ENCODE measurements around the gene STAG1. TPM values are rescaled to one million over a fixed set of nuclear protein-coding genes. Genes with fewer than 3 reads are reported as not detected.

Gene STAG1
- total and polyA plus RNA-seq, 9 of the 15 experiments (the other 6 are each of a cell fraction or from before 2014, with no cell fraction given), result 2.7 to 17.7 (median 8.8) TPM

DNA sequence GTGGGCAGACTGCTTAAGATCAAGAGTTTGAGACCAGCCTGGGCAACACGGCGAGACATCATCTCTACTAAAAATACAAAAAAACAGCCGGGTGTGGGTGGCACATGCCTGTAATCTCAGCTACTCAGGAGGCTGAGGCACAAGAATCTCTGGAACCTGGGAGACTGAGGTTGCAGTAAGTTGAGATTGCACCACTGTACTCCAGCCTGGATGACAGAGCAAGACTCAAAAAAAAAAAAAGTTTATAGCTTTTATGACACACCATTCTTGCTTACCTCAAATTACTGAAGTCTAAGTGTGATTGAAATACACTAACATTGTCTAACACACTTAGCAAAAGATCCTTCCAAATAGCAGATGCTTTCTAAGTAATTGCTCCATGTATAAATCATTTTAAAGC lies 207.6 kb downstream of the STAG1 start (continued):
- TF ChIP-seq BRD9 (IDR thresholded peaks at IDR 0.05; ENCODE audit: low read depth, partially characterized antibody), result no peak
- TF ChIP-seq MCM3 (IDR thresholded peaks at IDR 0.05), result no peak
- TF ChIP-seq ZNF175 (CRISPR knock-in tag; IDR thresholded peaks at IDR 0.05; ENCODE audit: low read depth), result no peak
- TF ChIP-seq E2F5 (CRISPR knock-in tag; IDR thresholded peaks at IDR 0.05), result no peak
- TF ChIP-seq SPI1 (IDR thresholded peaks at IDR 0.05; ENCODE audit: borderline replicate concordance, low read depth, low read length), result no peak

GRCh38 chr3:136543385-136543784 lies 208.8 kb downstream of the STAG1 start:
- no TSS peak for BruUV-seq (replicated peaks)
- WGBS (ENCODE audit: insufficient coverage, low coverage, missing lambda C conversion rate), result 42% methylated on average over 4 of the region's 4 CpGs
- CTCF ChIA-PET (ENCODE audit: low intra/inter-chr PET ratio), result interaction anchor here (0.6 kb wide), 1 partner anchor 108 kb away, joined by 6 read pairs; no protein-coding TSS in a partner anchor

More at GRCh38 chr3:136543385-136543784, 208.8 kb downstream of the STAG1 start:
- FAIRE-seq (no peak), DNase-seq (ENCODE audit: extremely low read depth in 1 of 4, low spot score in 3 of 4) (no peak), ATAC-seq (no peak)
- Histone ChIP-seq H3K27me3 (ENCODE audit: control insufficient read depth in 2 of 2, insufficient read depth in 2 of 2, low read length in 2 of 2) (no peaks in the 10 kb centered on the region), H3K79me2 (ENCODE audit: control insufficient read depth, insufficient read depth, low read length) (no peaks in the 10 kb centered on the region), H2AFZ (ENCODE audit: low read depth, low read length) (no peak overlapping the region), H3K4me2 (ENCODE audit: insufficient read depth, low read length) (no peak overlapping the region), H3K9me1 (ENCODE audit: control insufficient read depth, insufficient read depth, low read length) (no peaks in the 10 kb centered on the region), H3K4me3 (no peak overlapping the region), H3K36me3 (ENCODE audit: control insufficient read depth, insufficient read depth, low read length) (no peaks in the 10 kb centered on the region), H3K4me1 (replicated peaks in 1 of 2; ENCODE audit: control insufficient read depth in 2 of 2, insufficient read depth in 2 of 2, low read length in 2 of 2) (no peaks in the 10 kb centered on the region), H3K27ac (ENCODE audit: extremely low read depth, low read depth, low read length) (no peak overlapping the region), H4K20me1 (replicated peaks; ENCODE audit: control insufficient read depth, insufficient read depth, low read length) (no peaks in the 10 kb centered on the region), H3K9me3 (replicated peaks; ENCODE audit: control insufficient read depth, insufficient read depth, low read depth, low read length) (no peaks in the 10 kb centered on the region), H3K9ac (ENCODE audit: insufficient read depth in 1 of 2, low read depth in 2 of 2, low read length in 2 of 2) (no peak overlapping the region)
- no peak for TF ChIP-seq ZSCAN29 (IDR thresholded peaks at IDR 0.05)
- no peak for TF ChIP-seq YBX1 (IDR thresholded peaks at IDR 0.05)
- no peak for TF ChIP-seq BCOR (IDR thresholded peaks at IDR 0.05)
- POLR2A ChIA-PET, result no interaction called here
- in situ Hi-C loops (cut with MboI) (loop anchor here (25.0 kb wide), 1 partner anchor 469 kb away; no protein-coding TSS in a partner anchor), intact Hi-C loops (cut with micrococcal nuclease) (loop anchor here (10.0 kb wide), 2 partner anchors 149 to 469 kb away; no protein-coding TSS in a partner anchor)

Measured in K562 (cell line).